HUES48 (cell line): ENCODE data around the gene ATXN7L1.

Experiments used
- H3K27ac ChIP-seq: one replicate; pipeline ENCODE4 v1.7.0; 2013; ENCODE audit warnings: low read depth, low read length, inconsistent platforms
- H3K27me3 ChIP-seq: 2 replicates; pipeline ENCODE4 v1.6.1; 2013; ENCODE audit warnings: mild to moderate bottlenecking, low read length; ENCODE audit not compliant: control insufficient read depth, insufficient read depth
- H3K36me3 ChIP-seq: 2 replicates; pipeline ENCODE4 v1.6.1; 2013; ENCODE audit warnings: low read length; ENCODE audit not compliant: control insufficient read depth, insufficient read depth
- H3K4me1 ChIP-seq: 2 replicates; pipeline ENCODE4 v1.6.1; 2013; ENCODE audit warnings: mild to moderate bottlenecking, low read length; ENCODE audit not compliant: control insufficient read depth, insufficient read depth
- H3K4me3 ChIP-seq: 2 replicates; pipeline ENCODE4 v1.5.1; 2013; ENCODE audit warnings: mild to moderate bottlenecking, low read depth, low read length
- H3K9ac ChIP-seq: 2 replicates; pipeline ENCODE4 v1.6.1; 2013; ENCODE audit warnings: mild to moderate bottlenecking, low read depth, low read length, moderate library complexity
- H3K9me3 ChIP-seq: 2 replicates; pipeline ENCODE4 v1.6.1; 2013; ENCODE audit warnings: low read length; ENCODE audit not compliant: control insufficient read depth, insufficient read depth

The ATXN7L1 gene

DNA sequence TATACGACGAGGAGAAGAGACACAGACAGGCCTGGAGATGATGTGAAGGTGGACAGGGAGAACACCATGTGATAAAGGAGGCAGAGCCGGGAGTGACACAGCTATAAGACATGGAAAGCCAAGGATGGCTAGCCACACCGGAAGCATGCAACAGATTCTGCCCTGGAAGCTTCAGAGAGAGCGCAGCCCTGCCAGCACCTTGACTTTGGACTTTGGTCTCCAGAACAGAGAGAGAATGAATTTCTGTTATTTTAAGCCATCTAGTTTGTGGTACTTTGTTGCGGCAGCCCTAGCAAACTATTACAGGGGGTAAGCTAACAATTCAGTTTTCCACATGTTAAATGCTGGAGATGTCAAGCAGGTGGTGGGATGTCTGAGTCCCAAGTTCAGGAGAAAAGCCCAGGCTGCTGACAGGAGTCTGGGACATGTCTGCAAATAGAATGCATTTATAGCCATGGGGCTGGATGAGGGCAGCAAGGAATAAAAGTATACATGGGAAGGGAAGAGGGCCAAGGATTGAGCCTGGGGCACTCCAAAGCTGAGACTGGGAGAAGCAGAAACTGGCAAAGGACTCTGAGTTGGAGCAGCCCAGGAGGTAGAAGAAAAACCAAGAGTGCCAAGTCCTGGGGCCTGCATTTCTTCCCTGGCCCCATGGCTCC, 65.1 kb downstream of the ATXN7L1 start:
- Histone ChIP-seq H3K9ac (no peak overlapping the region), H3K27ac (no peak overlapping the region), H3K4me3 (no peak overlapping the region), H3K4me1 (peaks cover 2% of the 10 kb centered on the region; the same call in 1 of the 2 replicates), H3K27me3 (no peaks in the 10 kb centered on the region), H3K36me3 (no peaks in the 10 kb centered on the region), H3K9me3 (no peaks in the 10 kb centered on the region)

DNA sequence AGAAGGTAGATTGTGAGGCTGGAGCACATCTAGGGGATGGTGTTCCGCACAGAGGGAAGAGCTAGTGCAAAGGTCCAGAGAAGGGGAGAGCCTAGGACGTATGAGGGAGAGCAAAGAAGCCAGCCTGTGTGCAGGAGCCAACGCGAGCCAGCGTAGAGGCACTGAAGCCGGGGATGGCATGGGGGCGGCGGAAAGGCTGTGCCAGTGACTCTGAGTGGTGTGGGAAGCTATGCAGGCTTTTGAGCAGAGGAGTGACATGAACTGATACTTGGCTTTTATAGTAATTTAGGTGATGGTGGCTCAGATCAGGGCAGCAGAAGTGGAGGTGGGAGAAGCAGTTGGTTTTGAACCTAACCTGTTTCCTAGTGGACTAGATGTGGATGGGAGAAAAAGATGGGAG, 65.8 kb downstream of the ATXN7L1 start:
- no peaks in the 10 kb centered on the region for H3K36me3 ChIP-seq
- no peaks in the 10 kb centered on the region for H3K27me3 ChIP-seq
- no peaks in the 10 kb centered on the region for H3K9me3 ChIP-seq
- peaks cover 9% of the 10 kb centered on the region for H3K4me1 ChIP-seq
- no peak overlapping the region for H3K9ac ChIP-seq
- H3K27ac ChIP-seq: no peak overlapping the region
- no peak overlapping the region for H3K4me3 ChIP-seq

DNA sequence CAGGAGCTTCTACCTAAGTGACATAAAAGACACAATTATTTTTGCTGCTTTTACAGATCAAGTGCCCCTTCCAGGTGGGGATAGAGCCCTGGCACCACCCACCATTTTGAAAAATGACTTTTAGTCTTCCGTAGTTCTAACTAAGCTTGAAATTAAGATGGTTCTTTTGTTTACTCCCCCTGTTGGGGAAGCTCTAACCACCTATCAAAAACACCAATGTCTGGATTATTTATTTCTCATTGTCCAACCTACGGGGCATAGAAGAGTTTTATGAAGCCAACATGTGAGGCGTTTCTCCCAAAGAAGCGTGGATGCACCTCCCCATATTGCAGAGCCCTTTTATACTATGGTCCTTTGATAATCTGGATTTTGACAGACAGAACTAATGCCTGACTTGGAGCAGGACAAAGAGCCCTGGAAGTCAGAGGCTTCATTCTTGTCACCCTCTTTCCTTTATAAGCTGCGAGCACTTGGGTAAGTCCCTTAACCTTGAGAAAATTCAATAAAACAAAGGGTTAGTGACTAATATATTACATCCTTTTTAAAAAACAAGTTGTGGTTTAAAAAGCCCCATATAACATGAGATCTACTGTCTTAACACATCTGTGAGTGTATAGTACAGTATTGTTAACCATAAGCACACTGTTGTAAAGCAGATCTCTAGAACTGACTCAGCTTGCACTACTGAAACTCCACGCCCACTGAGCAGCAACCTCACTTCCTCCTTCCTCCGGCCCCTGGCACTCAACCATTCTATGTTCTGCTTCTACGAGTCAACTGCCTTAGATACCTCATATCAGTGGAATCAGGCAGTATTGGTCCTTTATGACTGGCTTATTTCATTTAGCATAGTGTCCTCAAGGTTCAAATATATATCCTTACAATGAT, 67.5 kb downstream of the ATXN7L1 start:
- Histone ChIP-seq H3K27ac (no peak overlapping the region), H3K4me3 (no peak overlapping the region), H3K4me1 (peaks cover 14% of the 10 kb centered on the region), H3K9me3 (no peaks in the 10 kb centered on the region), H3K36me3 (no peaks in the 10 kb centered on the region), H3K27me3 (no peaks in the 10 kb centered on the region), H3K9ac (no peak overlapping the region)

DNA sequence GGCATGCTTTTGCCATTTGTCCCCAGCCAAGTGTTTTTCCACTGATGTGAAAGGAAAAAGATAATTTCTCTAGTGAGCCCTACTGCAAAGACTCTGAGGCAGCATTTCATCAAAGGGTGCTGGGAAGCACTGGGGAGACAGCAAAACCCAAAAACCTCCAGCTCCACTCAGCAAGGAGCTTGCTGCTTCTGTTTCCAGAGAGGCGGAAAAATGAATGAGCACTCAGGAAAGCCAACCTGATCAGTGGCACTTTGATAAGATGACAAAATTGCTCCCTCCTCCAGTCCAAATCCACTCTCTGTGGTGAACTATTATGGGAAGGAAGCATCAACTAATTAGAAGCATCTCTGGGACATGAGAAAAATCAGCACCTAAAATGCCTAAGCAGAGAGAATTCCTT, 68.2 kb downstream of the ATXN7L1 start:
- Histone ChIP-seq H3K9ac (no peak overlapping the region), H3K36me3 (no peaks in the 10 kb centered on the region), H3K9me3 (no peaks in the 10 kb centered on the region), H3K27me3 (no peaks in the 10 kb centered on the region), H3K4me3 (no peak overlapping the region), H3K4me1 (peaks cover 14% of the 10 kb centered on the region), H3K27ac (no peak overlapping the region)

DNA sequence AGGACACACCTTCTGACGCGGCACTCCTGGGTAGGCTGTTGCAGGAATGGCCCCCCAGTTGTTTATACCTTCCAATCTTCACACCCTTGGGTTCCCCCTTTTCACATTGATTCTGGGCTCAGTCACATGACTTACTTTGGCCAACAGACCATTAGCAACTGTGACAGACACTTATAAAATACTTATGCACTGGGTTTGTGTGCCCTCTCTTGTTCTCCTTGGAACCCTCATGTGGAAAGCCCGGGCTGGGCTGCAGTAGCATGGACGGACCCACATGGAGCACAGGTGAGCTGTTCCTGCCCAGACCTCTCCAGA, 69.0 kb downstream of the ATXN7L1 start:
- H3K4me3 ChIP-seq: no peak overlapping the region
- no peaks in the 10 kb centered on the region for H3K9me3 ChIP-seq
- H3K36me3 ChIP-seq: no peaks in the 10 kb centered on the region
- H3K4me1 ChIP-seq: peaks cover 14% of the 10 kb centered on the region
- no peaks in the 10 kb centered on the region for H3K27me3 ChIP-seq
- H3K27ac ChIP-seq: no peak overlapping the region
- H3K9ac ChIP-seq: no peak overlapping the region

DNA sequence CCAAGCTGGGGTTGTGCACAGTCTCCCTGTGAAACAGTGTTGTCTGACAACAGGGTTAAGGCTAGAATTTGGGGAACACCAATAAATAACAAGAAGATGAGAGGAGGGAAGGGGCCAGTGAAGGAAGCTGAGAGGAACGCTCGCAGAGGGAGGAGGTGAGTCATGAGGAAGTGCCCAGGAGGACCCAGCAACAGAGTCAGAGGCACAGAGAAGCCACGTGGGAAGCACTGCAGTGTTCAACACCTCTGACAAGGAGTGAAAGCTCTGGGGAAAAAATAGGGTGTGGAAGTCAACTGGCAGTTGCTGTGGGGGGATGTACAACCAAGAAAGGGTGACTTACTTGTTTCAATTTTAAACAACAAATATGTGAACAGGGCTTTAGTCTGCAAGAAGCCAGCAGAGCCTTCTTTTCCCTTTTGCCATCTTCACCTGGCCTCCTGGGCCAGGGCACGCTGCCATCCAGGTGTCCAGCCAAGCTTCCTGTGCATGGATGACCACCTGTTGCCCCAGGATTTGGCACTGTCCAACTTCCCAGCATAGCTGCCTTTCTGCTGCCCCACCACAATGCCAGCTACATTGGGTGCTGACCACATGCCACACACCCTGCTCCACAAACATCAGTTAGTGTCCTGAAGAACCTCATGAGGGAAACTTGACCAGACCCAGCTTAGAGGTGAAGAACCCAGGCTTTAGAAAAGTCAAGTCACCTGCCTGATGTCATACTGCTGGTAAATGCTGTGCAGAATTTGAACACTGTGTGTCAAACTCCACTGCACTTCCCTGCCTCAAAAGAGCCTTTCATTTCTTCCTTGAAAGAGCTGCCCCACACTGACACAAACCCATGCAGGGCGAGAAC, 69.6 kb downstream of the ATXN7L1 start:
- Histone ChIP-seq H3K27me3 (no peaks in the 10 kb centered on the region), H3K4me3 (no peak overlapping the region), H3K9ac (no peak overlapping the region), H3K27ac (no peak overlapping the region), H3K9me3 (no peaks in the 10 kb centered on the region), H3K36me3 (no peaks in the 10 kb centered on the region), H3K4me1 (peaks cover 14% of the 10 kb centered on the region)

DNA sequence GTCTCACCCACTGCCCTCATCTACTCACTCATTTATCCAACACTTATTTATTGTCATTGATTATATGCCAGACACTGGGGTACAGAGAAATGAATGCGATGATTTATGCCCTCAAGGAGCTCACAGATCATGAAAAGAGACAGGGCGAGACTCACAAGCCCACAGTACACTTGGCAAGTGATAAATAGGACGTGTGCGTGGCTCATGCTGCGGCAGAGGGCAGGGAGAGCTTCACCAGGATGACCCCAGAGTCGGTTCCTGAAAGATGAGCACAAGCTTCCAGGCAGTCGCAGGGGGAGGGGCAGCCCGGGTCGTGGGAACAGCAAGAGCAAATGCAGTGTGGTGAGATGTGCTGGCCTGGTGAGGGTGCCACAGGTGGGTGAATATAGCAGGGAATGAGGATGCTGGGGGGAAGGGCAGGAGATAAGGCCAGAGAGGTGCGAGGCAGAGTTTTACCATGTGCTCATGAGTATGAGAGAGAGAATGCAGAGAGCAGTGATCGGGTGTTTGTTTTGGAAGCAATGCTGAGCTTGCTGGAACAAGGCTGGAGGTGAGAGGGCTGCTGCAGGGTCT, 70.9 kb downstream of the ATXN7L1 start:
- Histone ChIP-seq H3K9me3 (no peaks in the 10 kb centered on the region), H3K36me3 (no peaks in the 10 kb centered on the region), H3K27me3 (no peaks in the 10 kb centered on the region), H3K4me1 (peaks cover 14% of the 10 kb centered on the region), H3K9ac (no peak overlapping the region), H3K4me3 (no peak overlapping the region), H3K27ac (no peak overlapping the region)

DNA sequence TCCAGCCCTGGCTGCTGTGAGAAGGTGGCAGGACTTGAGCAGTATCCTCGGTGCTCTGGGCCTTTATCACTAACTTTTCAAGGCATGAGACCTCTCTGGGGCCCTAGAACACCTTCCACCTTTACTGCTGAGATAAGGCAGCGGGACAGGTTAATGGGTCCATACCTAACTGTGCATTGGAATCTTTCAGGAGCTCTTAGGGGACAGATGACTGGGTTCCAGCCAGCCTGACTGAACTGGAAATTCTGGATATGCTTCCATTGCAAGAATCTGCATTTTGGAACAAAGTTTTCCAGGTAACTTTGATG, 73.0 kb downstream of the ATXN7L1 start:
- no peak overlapping the region for H3K27ac ChIP-seq
- peaks cover 28% of the 10 kb centered on the region for H3K4me1 ChIP-seq
- no peak overlapping the region for H3K4me3 ChIP-seq
- H3K9me3 ChIP-seq: no peaks in the 10 kb centered on the region
- H3K9ac ChIP-seq: no peak overlapping the region
- no peaks in the 10 kb centered on the region for H3K27me3 ChIP-seq
- H3K36me3 ChIP-seq: no peaks in the 10 kb centered on the region

DNA sequence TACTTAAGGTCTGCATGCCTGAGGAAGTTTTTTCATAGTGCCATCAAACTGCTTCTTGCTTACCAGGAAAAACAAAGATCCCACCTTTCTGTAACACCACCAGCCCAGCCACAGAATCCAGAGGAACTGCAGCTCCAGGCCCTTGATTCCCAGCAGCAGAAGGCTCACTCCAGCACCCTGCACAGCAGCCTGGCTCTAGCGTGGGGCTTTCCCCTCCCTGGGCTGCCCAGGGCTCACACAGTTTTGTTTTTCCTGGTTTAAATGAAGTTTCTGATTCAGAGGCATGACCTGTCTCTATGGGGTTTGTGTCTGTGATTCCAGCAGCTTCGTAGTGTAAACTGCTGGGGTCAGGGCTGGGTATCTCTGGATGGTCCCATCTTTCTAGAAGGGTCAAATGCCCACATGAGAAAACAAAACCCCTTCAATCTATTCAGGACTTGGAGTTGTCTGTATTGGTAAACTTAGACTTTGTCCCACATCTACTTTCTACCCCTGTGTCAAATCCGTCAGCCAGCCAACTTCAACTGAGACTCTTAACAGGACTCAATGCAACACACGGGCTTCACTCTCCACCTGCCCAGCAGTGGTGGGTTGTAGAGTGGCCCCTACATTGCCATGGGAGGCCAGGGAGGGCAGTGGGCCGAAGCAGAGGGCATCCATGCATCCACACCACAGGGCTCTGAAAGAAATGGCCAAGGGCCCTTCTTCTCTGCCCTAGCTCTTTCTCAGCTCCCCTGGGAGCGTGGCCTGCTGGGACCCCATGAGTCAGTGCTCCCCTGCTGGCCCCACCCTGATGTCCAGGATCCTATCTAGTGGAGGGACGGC, 73.6 kb downstream of the ATXN7L1 start:
- Histone ChIP-seq H3K4me1 (peaks cover 33% of the 10 kb centered on the region), H3K27me3 (no peaks in the 10 kb centered on the region), H3K36me3 (no peaks in the 10 kb centered on the region), H3K27ac (no peak overlapping the region), H3K4me3 (no peak overlapping the region), H3K9ac (no peak overlapping the region), H3K9me3 (no peaks in the 10 kb centered on the region)

DNA sequence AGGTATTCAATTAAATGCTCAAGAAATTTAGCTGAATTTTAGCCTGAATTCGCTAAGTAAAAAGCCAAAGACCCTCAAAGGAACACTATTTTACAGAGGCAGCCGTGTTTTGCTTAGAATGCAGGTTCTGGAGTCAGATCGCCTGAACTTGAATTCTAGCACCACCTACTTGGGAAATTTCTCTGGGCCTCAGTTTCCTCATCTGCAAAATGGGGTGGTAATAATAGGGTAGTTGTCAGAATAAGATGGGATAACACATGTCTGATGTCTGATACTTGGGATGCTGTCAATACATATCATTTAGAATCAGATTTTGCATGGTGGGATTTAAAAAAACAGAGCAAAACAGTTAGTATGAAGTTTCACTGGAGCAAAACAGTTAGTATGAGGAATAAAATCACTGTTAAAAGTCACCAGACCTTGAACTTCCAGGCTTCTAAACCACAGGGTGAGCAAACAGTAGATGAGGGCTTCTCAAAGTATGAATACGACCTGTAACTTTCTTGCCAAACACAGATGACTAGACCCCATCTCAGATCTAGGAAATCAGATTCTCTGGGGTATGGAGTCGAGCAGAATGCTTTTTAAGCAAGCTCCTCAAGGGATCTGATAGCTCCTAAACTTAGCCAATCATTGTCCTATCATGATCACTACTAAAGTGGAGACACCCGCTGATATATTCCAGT, 75.4 kb downstream of the ATXN7L1 start:
- Histone ChIP-seq H3K4me3 (no peak overlapping the region), H3K36me3 (no peaks in the 10 kb centered on the region), H3K4me1 (peaks cover 32% of the 10 kb centered on the region), H3K27ac (no peak overlapping the region), H3K27me3 (no peaks in the 10 kb centered on the region), H3K9ac (no peak overlapping the region), H3K9me3 (no peaks in the 10 kb centered on the region)
